ENCODE data around the gene IL31RA. TPM values are rescaled to one million over a fixed set of nuclear protein-coding genes. Genes with fewer than 3 reads are reported as not detected.

Gene IL31RA
- total and polyA plus RNA-seq, 2 experiments from 2014 or later: not detected

DNA sequence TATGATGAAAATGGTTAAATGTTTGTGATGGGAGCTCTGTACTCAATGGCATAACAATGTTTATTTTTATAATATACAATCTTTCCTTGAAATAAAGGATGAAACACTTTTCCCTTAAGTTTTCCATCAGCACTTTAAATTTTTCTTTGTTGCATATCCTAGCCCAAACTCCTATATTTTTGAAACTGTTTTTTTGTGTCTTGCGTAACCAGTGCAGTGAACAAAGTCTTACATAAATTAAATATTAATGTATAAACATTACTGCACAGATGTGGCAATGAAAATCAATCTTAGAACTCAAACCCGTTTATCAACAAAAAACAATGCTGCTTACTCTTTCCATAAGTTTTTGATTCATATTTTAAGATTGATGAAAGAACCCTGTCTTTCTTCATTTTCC lies 34.1 kb upstream of the IL31RA start (continued):
- TF ChIP-seq REST (IDR thresholded peaks at IDR 0.05; ENCODE audit: unreplicated experiment) (no peak), POLR2AphosphoS5 (IDR thresholded peaks at IDR 0.05; ENCODE audit: low read depth) (no peak), CREB1 (CRISPR knock-in tag; IDR thresholded peaks at IDR 0.05; ENCODE audit: low read depth) (no peak), JUNB (IDR thresholded peaks at IDR 0.05; ENCODE audit: unreplicated experiment) (no peak), STAT1 (IDR thresholded peaks at IDR 0.05; ENCODE audit: unreplicated experiment) (no peak), ZNF114 (CRISPR knock-in tag; IDR thresholded peaks at IDR 0.05) (no peak), EZH2phosphoT487 (IDR thresholded peaks at IDR 0.05; ENCODE audit: unreplicated experiment) (no peak), EZH2 (IDR thresholded peaks at IDR 0.05; ENCODE audit: low read depth, unreplicated experiment) (no peak), NANOG (IDR thresholded peaks at IDR 0.05; ENCODE audit: borderline replicate concordance) (no peak)
- TF ChIP-seq, protein P1, sequence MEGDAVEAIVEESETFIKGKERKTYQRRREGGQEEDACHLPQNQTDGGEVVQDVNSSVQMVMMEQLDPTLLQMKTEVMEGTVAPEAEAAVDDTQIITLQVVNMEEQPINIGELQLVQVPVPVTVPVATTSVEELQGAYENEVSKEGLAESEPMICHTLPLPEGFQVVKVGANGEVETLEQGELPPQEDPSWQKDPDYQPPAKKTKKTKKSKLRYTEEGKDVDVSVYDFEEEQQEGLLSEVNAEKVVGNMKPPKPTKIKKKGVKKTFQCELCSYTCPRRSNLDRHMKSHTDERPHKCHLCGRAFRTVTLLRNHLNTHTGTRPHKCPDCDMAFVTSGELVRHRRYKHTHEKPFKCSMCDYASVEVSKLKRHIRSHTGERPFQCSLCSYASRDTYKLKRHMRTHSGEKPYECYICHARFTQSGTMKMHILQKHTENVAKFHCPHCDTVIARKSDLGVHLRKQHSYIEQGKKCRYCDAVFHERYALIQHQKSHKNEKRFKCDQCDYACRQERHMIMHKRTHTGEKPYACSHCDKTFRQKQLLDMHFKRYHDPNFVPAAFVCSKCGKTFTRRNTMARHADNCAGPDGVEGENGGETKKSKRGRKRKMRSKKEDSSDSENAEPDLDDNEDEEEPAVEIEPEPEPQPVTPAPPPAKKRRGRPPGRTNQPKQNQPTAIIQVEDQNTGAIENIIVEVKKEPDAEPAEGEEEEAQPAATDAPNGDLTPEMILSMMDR (conservative IDR thresholded peaks at IDR 0.05; ENCODE audit: low read depth in 2 of 2): no peak

DNA sequence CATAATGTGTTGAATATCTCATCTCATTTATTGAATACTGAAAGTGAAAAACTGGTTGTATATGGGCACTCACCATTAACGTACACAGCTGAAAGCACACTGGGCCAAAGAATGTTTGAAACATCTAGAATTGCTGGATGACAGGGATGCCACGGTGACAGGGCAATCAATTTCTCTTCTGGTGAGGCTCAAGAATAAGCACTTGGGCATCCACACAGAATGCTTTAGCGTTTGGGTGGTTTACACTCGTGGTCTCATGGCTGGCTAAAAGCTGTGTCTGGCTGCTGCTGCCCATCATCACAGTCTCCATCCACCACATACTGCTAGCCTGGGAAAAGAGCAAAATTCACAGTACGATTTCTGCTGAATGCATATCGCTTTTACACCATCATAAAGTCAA lies 30.7 kb upstream of the IL31RA start:
- peaks cover 27% of the 10 kb centered on the region for H3K27me3 ChIP-seq (ENCODE audit: insufficient read depth)
- no peak overlapping the region for H3K4me2 ChIP-seq
- H4K20me1 ChIP-seq (replicated peaks; ENCODE audit: insufficient read depth): no peaks in the 10 kb centered on the region
- no peak overlapping the region for H3K4me3 ChIP-seq
- peak overlapping the region; percentile 99; the same call in 1 of the 2 replicates for H2AFZ ChIP-seq
- no peaks in the 10 kb centered on the region for H3K9me3 Mint-ChIP-seq
- no peaks in the 10 kb centered on the region for H3K4me1 ChIP-seq (ENCODE audit: insufficient read depth)
- H3K4me1 Mint-ChIP-seq: peaks cover 8% of the 10 kb centered on the region
- TF ChIP-seq ZNF331 (CRISPR knock-in tag; IDR thresholded peaks at IDR 0.05; ENCODE audit: low read depth): no peak
- H3K27me3 Mint-ChIP-seq (ENCODE audit: insufficient read depth, low read depth, poor library complexity): peaks cover 12% of the 10 kb centered on the region
- no peaks in the 10 kb centered on the region for H3K36me3 ChIP-seq (ENCODE audit: insufficient read depth)
- H3K9me2 ChIP-seq (ENCODE audit: insufficient read depth): no peaks in the 10 kb centered on the region
- no peak overlapping the region for H3K27ac Mint-ChIP-seq
- no peaks in the 10 kb centered on the region for H3F3A ChIP-seq (replicated peaks; ENCODE audit: low read depth)
- ATAC-seq (no peak), DNase-seq (ENCODE audit: low spot score) (no peak)
- H3K36me3 Mint-ChIP-seq (ENCODE audit: low read depth): no peaks in the 10 kb centered on the region
- no peak overlapping the region for H3K27ac ChIP-seq (ENCODE audit: low read depth)
- no peak overlapping the region for H3K4me3 Mint-ChIP-seq
- H3K79me2 ChIP-seq (replicated peaks; ENCODE audit: insufficient read depth): no peaks in the 10 kb centered on the region
